Cardiac muscle cell (in vitro differentiated cells and primary cell): ENCODE data around the gene RND2. TPM values are rescaled to one million over a fixed set of nuclear protein-coding genes. Genes with fewer than 3 reads are reported as not detected.

Experiments used
- DNase-seq, 2 donors: peaks; one replicate each; pipeline versions ENCODE4 v3.0.0 to v3.0.0-alpha.2; 2010 to 2017; ENCODE audit warnings: low read depth in 1 of 2, low spot score in 1 of 2
- H3K27ac ChIP-seq: fragments of 200-600 bp; sonication (generic); 2 replicates; pipeline ENCODE4 v1.5.1; 2016
- H3K27me3 ChIP-seq: fragments of 200-600 bp; sonication (generic); 2 replicates; pipeline ENCODE4 v1.6.0; 2016; ENCODE audit warnings: control low read depth
- H3K36me3 ChIP-seq: fragments of 200-600 bp; sonication (generic); 2 replicates; pipeline ENCODE4 v1.5.1; 2016; ENCODE audit warnings: control low read depth
- H3K4me1 ChIP-seq: fragments of 200-600 bp; sonication (generic); 2 replicates; pipeline ENCODE4 v1.8.1; 2017; ENCODE audit warnings: low read depth, mild to moderate bottlenecking, mixed run types
- H3K4me3 ChIP-seq: fragments of 200-600 bp; sonication (generic); 2 replicates; pipeline ENCODE4 v1.5.1; 2016; ENCODE audit warnings: mild to moderate bottlenecking
- H3K9me3 ChIP-seq: fragments of 200-600 bp; sonication (generic); 2 replicates; pipeline ENCODE4 v1.5.1; 2017; ENCODE audit warnings: low read depth, mild to moderate bottlenecking, control low read depth
- CTCF ChIP-seq: IDR thresholded peaks from 2 replicates; pipeline ENCODE4 v1.5.1; 2012; ENCODE audit warnings: low read depth, mild to moderate bottlenecking, low read length
- polyA plus RNA-seq: library from polyadenylated mRNA; unstranded; fragments of >200 nt; fragmentation: Nextera tagmentation; extraction: Ambion mirVana; gene quantifications from 2 replicates; pipeline ENCODE4 v1.2.1, GENCODE V29; 2016
- total RNA-seq: library from RNA; depleted of rRNA; stranded (reverse); fragments of >200 nt; gene quantifications from 2 replicates; pipeline ENCODE4 v1.2.3, GENCODE V29; 2016

Gene RND2
- total and polyA plus RNA-seq, 2 experiments from 2014 or later: 18.5 to 23.1 TPM

DNA sequence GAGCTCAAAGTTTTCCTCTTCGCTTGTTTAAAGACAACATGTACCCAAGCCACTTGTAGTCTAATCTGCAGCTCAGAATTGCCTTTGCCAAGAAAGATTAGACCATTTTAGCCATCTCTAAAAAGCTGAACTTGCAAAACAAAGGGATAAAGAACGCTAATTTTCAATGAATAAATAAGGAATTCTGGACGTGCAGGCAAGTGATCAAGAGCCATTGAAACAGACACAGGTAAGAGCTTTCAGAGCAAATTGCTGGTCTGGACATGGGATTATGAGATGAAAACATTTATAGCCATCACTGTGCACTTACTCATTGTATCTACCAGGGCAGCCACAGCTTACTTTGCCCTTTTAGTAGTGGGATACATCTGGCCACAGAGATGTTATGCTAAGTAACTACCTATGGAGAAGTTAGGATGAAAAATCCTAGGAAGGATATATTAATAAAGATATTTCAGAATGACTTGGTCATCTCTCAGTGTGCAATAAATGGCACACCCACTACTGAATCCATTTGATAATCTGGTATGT, 44.4 kb downstream of the RND2 start:
- Histone ChIP-seq H3K4me1 (no peaks in the 10 kb centered on the region), H3K9me3 (no peaks in the 10 kb centered on the region), H3K4me3 (no peak overlapping the region), H3K36me3 (peaks cover 3% of the 10 kb centered on the region), H3K27me3 (no peaks in the 10 kb centered on the region), H3K27ac (no peak overlapping the region)
- no peak for TF ChIP-seq CTCF
- DNase-seq: no peak

DNA sequence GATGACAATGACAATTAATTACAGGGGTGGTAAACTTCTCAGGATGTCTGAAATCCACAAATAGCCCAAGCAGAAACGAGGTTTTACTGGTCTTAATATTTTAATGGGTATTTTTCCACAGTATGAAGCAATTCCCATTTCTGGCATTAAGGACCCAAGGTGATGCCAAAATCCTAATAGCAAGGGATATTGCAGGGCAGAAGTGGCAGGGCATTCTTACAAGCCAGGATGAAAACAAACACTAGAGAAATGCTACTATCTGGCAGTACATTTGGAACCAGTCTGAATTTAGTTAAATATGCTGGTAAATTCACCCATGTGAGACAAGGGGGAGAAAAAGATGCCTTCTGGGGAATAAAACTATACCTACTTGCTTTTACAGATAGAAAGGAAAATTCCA, 45.2 kb downstream of the RND2 start:
- no peak for TF ChIP-seq CTCF
- Histone ChIP-seq H3K9me3 (no peaks in the 10 kb centered on the region), H3K36me3 (peaks cover 3% of the 10 kb centered on the region), H3K4me3 (no peak overlapping the region), H3K27me3 (no peaks in the 10 kb centered on the region), H3K4me1 (no peaks in the 10 kb centered on the region), H3K27ac (no peak overlapping the region)
- no peak for DNase-seq

- no peak for TF ChIP-seq CTCF
- no peaks in the 10 kb centered on the region for H3K27me3 ChIP-seq
- H3K4me3 ChIP-seq: no peak overlapping the region
- H3K36me3 ChIP-seq: peaks cover 3% of the 10 kb centered on the region
- no peak for DNase-seq
- H3K9me3 ChIP-seq: no peaks in the 10 kb centered on the region
- no peak overlapping the region for H3K27ac ChIP-seq
- no peaks in the 10 kb centered on the region for H3K4me1 ChIP-seq
These were observed 45.8 kb downstream of the RND2 start for GRCh38 chr17:43070872-43071271.

- no peaks in the 10 kb centered on the region for H3K4me1 ChIP-seq
- no peak overlapping the region for H3K4me3 ChIP-seq
- H3K27ac ChIP-seq: no peak overlapping the region
- no peaks in the 10 kb centered on the region for H3K9me3 ChIP-seq
- H3K36me3 ChIP-seq: peaks cover 3% of the 10 kb centered on the region
- TF ChIP-seq CTCF: no peak
- DNase-seq: no peak
- H3K27me3 ChIP-seq: no peaks in the 10 kb centered on the region
These were observed 49.8 kb downstream of the RND2 start for GRCh38 chr17:43074869-43075268.

GRCh38 chr17:43079641-43080302, 54.7 kb downstream of the RND2 start:
- Histone ChIP-seq H3K27ac (no peak overlapping the region), H3K36me3 (no peaks in the 10 kb centered on the region), H3K4me3 (no peak overlapping the region), H3K9me3 (no peaks in the 10 kb centered on the region), H3K4me1 (no peaks in the 10 kb centered on the region), H3K27me3 (no peaks in the 10 kb centered on the region)
- no peak for TF ChIP-seq CTCF
- no peak for DNase-seq

Other genes with a start within 250 kb of the RND2 start
- gene WNK4, start 244.6 kb upstream of the RND2 start, total RNA-seq: 0.04 and 1.6 TPM in 2 replicates
- 0.67 and 0.71 TPM in 2 replicates for gene WNK4, start 244.6 kb upstream of the RND2 start, polyA plus RNA-seq
- 84.1 and 113 TPM in 2 replicates for gene COA3, start 226.5 kb upstream of the RND2 start, total RNA-seq
- gene COA3, start 226.5 kb upstream of the RND2 start, polyA plus RNA-seq: 228 and 275 TPM in 2 replicates
- gene CNTD1, start 226.4 kb upstream of the RND2 start, total RNA-seq: 0.27 TPM in 1 of 2 replicates, not detected in the other
- gene CNTD1, start 226.4 kb upstream of the RND2 start, polyA plus RNA-seq: 2.5 and 3.9 TPM in 2 replicates
- gene BECN1, start 200.9 kb upstream of the RND2 start, total RNA-seq: 64.5 and 112 TPM in 2 replicates
- gene BECN1, start 200.9 kb upstream of the RND2 start, polyA plus RNA-seq: 65.2 and 71.5 TPM in 2 replicates
- 59.4 and 72.3 TPM in 2 replicates for gene PSME3, start 191.8 kb upstream of the RND2 start, total RNA-seq
- 77.0 and 104 TPM in 2 replicates for gene PSME3, start 191.8 kb upstream of the RND2 start, polyA plus RNA-seq
- 2.5 and 5.6 TPM in 2 replicates for gene AOC2, start 180.7 kb upstream of the RND2 start, total RNA-seq
- gene AOC2, start 180.7 kb upstream of the RND2 start, polyA plus RNA-seq: 2.4 and 4.8 TPM in 2 replicates
- 2.3 and 5.2 TPM in 2 replicates for gene AOC3, start 174.0 kb upstream of the RND2 start, total RNA-seq
- 2.6 and 3.4 TPM in 2 replicates for gene AOC3, start 174.0 kb upstream of the RND2 start, polyA plus RNA-seq
- not detected in 2 replicates for gene G6PC1, start 124.4 kb upstream of the RND2 start, total RNA-seq
- gene G6PC1, start 124.4 kb upstream of the RND2 start, polyA plus RNA-seq: not detected in 2 replicates
- gene AARSD1, start 60.8 kb upstream of the RND2 start, total RNA-seq: 36.1 and 37.0 TPM in 2 replicates
- 76.1 and 82.1 TPM in 2 replicates for gene AARSD1, start 60.8 kb upstream of the RND2 start, polyA plus RNA-seq
- gene PTGES3L, start 45.2 kb upstream of the RND2 start, total RNA-seq: 42.8 and 50.8 TPM in 2 replicates
- 72.9 and 86.1 TPM in 2 replicates for gene PTGES3L, start 45.2 kb upstream of the RND2 start, polyA plus RNA-seq
- 20.5 and 28.8 TPM in 2 replicates for gene RUNDC1, start 44.7 kb upstream of the RND2 start, total RNA-seq
- gene RUNDC1, start 44.7 kb upstream of the RND2 start, polyA plus RNA-seq: 33.8 and 39.0 TPM in 2 replicates
- gene RPL27, start 26.8 kb upstream of the RND2 start, total RNA-seq: 958 and 1,193 TPM in 2 replicates
- 906 and 971 TPM in 2 replicates for gene RPL27, start 26.8 kb upstream of the RND2 start, polyA plus RNA-seq
- gene IFI35, start 18.4 kb upstream of the RND2 start, total RNA-seq: 4.7 and 6.8 TPM in 2 replicates
- 8.7 and 9.4 TPM in 2 replicates for gene IFI35, start 18.4 kb upstream of the RND2 start, polyA plus RNA-seq
- 264 and 312 TPM in 2 replicates for gene VAT1, start 2.8 kb upstream of the RND2 start, total RNA-seq
- 207 and 216 TPM in 2 replicates for gene VAT1, start 2.8 kb upstream of the RND2 start, polyA plus RNA-seq
- gene BRCA1, start 100.1 kb downstream of the RND2 start, total RNA-seq: 11.3 and 12.9 TPM in 2 replicates
- 7.2 and 7.4 TPM in 2 replicates for gene BRCA1, start 100.1 kb downstream of the RND2 start, polyA plus RNA-seq
- gene NBR1, start 146.0 kb downstream of the RND2 start, total RNA-seq: 50.1 and 62.8 TPM in 2 replicates
- 45.5 and 51.8 TPM in 2 replicates for gene NBR1, start 146.0 kb downstream of the RND2 start, polyA plus RNA-seq
- gene TMEM106A, start 186.6 kb downstream of the RND2 start, total RNA-seq: 4.2 and 5.8 TPM in 2 replicates
- gene TMEM106A, start 186.6 kb downstream of the RND2 start, polyA plus RNA-seq: 6.1 and 6.6 TPM in 2 replicates
- 0.48 TPM in 1 of 2 replicates, not detected in the other for gene CCDC200, start 203.4 kb downstream of the RND2 start, total RNA-seq
- 2.8 and 6.1 TPM in 2 replicates for gene CCDC200, start 203.4 kb downstream of the RND2 start, polyA plus RNA-seq
- gene RNU2-1, start 208.7 kb downstream of the RND2 start, total RNA-seq: not detected in 2 replicates
- 3.4 TPM in 1 of 2 replicates, not detected in the other for gene RNU2-1, start 208.7 kb downstream of the RND2 start, polyA plus RNA-seq